Stimulated activated CD8-positive, alpha-beta memory T cell treated with anti-CD3 and anti-CD28 coated beads, Interleukin-12 subunit alpha, Interleukin-12 subunit beta, amount 100 ng/mL, for 24 hours (primary cell): ENCODE data around the gene AGT.
"Not testable (repeated sequence)": the region's sequence is repeated elsewhere in the genome, so short reads cannot be mapped to it uniquely, and the experiment has no call there.

Experiments
- DNase-seq: peaks from one replicate; pipeline ENCODE4 v3.0.0-alpha.2; 2020; ENCODE audit errors: extremely low read depth

Gene AGT

DNA sequence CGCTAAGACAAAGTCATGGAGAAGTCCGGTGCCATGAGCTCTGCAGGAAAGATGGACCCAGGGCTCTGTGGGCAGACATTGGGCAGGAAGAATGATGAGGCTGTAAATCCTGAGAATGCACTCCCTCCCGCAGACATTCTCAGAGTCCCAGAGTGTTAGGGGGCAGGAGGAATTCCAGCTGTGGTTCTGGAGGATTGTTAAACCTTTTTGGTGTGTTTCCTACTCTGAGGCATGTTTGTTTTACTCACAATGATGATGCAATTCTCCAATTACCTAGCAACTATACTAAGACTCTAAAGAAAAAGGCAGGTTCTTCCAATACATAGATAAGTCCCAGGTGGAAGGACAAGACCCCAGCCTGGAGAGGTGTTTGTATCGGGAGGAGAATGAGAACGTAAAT, 30.5 kb upstream of the AGT start:
- no peak for DNase-seq

DNA sequence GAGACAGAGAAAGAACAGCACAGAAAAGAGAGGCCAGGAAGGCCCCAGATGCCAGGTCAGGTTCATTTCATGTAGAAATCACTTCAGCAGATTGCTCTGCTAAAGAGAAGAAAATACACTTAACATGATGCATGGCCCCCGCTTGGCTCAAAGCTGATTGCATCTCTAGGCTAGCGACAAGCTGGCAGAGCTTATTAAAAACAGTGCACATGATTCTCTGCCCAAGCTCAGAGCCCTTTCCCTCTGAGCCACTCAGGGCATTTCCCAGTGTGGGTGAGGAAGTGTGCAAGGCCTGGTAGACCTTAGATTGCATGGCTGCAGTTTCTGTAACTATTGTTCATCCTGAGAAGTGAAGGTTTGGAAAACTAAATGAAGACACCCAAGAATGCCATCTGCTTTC, 30.0 kb upstream of the AGT start:
- DNase-seq, result no peak

DNA sequence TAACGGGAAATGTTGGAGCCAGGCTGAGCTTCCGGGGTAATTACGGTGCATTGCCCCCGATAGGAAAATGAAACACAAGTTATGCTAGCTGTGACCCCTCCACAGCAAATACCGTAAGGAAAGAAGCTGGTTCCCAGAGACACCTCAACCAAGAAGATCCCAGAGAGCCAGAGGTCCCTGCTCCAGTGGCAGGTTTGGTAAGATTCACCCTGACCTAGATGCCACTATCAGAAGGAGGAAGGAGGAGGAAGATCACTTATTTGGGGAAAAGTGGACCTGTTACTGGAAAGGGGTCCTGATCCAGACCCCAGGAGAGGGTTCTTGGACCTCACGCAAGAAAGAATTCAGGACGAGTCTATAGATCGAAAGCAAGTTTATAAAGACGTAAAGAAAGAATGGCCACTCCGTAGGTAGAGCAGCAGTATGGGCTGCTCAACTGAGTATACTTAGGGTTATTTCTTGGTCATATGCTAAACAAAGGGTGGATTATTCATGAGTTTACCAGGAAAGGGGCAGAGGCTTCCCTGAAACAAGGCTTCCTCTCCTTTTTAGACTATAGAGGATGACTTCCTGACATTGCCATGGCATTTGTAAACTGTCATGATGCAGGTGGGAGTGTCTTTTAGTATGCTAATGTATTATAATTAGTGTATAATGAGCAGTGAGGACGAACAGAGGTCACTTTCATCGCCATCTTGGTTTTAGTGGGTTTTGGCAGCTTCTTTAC, 25.8 kb upstream of the AGT start:
- DNase-seq, result no peak

DNA sequence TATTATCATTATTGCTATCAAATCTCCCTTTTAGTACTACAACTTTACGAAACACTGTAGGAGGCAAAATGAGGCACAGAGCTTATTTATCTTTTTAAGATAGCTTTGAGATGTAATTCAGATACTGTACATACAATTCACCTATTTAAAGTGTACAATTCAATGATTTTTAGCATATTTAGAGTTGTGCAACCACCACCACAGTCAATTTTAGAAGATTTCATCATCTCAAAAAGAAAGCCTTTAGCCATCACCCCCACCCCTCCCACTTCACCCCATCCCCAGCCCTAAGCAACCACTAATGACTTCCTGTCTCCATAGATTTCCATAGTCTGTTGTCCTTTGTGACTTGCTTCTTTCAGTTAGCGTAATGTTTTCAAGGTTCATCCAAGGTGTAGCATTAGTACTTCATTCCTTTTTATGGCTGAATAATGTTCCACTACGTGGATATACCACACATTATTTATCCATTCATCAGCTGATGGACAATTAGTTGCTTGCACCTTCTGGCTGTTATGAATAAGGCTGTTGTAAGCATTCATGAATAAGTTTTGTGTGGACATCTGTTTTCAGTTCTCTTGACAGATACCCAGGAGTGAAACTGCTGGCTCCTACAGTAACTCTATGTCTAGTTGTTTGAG, 23.8 kb upstream of the AGT start:
- no peak for DNase-seq

DNA sequence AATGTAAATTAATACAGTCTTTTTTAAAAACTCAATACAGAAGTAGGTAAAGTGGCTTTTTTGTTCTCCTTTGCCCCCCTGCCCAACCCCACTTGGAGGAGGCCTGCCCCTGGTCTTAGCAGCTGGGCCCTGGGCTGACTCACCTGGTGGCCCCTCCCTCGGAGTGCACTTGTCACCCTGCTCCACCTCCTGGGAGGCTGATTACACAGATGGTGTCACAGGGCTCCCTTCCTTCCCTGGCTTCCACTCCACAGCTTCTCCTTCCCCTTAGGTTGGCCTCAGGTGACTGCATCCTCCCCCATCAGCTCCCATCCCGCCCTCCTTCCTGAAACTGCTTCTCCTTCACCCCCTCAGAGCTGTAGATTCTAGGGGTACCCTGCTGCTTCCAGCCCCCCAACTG, 21.5 kb upstream of the AGT start:
- DNase-seq, result no peak

DNA sequence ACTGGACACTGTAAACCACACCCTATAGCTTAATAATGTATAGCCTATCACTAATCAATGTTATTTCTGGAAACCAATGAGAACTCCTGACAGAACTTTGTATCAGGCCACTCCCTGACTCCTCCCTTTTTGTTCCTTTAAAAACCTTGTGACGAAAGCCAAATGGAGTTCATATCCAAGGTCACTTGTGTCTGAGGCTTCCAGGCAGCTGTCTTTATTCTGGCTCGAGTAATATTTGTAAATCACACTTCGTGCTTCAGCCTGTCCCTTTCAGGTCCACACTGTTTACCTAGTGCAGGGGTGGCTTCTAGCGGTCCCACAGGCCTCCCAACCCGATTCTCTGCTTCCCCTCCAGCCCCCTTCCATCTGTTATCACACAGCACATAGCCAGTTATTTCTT, 17.1 kb upstream of the AGT start:
- DNase-seq, result no peak

DNA sequence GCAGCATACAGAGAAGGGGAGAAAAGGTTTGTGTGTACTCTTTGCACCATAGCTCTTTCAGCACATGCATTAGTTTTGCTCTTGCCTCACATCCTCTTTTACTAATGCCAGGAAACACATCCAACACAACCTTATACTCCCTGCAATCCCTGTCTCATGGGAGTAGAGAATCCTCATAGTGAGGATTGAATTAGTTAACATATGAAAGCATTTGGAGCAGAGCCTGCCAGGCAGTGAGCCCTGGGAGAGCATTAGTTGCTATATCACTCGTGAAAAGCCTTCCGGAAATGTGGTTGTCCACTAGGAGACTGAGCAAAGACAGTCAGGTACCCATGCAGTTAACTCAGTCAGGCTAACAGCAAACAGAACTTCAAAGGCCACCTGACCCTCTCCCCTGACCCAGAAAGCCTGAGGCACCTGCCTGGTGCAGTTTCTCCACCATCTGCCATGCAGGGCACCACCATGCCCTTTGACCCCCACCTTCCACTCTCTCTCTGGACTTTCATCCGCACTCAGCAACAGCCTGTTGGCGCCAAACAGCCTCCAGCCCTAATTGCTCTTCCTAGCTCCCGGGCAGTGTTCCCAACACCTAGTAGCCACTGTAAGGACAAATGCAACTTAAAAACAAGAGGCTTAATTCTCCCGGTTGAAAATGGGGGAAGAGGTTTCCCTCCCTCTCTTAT, 14.9 kb upstream of the AGT start:
- DNase-seq, result no peak

DNA sequence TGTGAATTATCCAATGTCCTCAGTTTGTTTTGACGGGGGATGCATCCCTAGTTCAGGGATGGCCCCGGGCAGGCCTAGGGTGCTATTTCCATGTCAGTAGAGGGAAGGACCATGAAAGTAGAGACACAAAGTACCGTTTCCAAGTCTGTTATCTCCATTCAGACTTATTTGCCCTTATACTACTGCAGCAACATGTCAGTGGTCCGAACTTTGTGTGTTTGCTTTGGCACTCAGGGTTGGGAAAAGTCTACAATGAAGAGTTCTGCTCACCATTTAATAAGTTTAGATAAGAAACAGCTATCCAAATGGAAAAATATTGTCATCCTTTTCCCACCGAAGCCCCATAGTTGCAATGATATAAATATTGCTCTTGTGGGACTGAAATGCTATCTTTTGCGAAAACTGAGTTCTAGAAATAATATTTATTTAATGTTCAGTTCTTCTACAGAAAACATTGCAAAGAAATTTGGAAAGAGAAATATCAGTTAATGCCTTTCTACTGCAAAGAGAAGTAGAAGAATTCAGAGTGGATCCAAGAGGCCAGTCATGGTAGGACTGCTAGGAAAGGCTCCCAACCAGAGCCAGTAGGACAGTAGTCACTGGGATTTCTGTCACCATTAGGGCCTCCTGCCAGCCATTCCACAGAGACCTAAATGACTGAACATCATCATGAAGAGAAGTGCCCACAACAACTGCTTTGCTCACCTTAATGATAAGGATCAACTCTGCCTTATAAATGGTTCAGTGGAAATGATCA, 11.5 kb upstream of the AGT start:
- DNase-seq, result no peak

DNA sequence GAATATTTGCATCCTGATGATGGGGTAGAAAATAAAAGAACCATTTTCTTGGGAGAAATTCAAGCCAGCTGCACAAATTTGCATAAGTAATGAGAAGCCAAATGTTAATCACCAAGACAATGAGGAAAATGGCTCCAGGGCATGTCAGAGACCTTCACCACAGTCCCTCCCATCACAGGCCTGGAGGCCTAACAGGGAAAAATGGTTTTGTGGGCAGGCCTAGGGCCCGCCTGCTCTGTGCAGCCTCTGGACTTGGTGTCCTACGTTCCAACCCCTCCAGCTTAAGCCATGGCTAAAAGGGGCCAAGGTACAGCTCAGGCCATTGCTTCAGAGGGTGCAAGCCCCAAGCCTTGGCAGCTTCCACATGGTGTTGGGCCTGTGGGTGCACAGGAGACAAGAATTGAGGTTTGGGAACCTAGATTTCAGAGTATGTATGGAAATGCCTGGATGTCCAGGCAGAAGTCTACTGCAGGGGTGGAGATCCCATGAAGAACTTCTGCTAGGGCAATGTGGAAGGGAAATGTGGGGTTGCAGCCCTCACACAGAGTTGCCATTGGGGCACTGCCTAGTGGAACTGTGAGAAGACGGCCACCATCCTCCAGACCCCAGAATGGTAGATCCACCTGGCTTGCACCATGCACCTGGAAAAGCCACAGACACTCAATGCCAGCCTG, 8.1 kb upstream of the AGT start:
- not testable (repeated sequence) for DNase-seq

DNA sequence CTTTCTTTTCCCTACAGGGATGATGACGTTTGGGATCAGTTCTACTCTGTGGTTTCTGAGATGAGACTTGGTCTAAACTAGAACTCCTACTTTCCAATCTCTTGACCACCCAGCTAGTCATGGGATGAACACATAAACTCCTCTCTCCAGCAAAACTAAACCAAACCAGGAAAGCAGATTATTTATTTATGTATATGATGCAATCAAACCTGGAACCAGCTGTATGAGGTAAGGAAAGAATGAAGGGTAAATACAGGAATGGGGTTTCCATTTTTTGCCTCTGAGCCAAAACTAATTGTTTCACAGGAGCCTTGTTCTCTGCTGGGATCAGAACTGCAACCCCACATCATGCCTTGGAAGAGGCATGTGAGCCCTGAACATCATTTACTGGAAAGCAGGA, 3.3 kb upstream of the AGT start:
- no peak for DNase-seq

DNA sequence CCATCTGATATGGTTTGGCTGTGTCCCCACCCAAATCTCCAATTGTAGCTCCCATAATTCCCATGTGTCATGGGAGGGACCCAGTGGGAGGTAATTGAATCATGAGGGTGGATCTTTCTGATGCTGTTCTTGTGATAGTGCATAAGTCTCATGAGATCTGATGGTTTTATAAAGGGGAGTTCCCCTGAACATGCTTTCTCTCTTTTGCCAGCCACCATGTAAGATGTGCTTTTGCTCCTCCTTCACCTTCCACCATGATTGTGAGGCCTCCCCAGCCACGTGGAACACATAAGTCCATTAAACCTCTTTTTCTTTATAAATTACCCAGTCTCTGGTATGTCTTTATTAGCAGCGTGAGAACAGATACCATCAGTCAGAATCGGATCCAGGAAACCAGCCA, 2.5 kb upstream of the AGT start:
- not testable (repeated sequence) for DNase-seq

DNA sequence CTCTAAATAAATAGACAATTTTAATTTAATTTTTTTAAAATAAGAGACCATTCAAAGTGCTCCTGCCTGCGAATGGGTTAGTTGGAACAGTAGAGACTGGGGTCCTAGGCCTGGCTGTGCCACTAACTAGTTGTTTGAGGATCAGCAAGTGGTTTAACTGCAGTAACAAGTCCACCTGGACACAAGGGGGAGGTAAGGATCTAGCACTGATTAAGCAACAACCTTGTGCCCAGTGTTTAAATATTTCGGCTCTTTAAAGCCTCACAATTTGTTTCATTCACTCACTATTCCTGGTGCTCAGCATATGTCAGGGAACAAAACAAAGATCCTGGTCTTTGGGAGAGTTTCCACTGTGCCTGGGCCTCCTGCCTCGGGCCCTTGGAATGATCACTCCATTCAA, 1.6 kb upstream of the AGT start:
- DNase-seq, result no peak

DNA sequence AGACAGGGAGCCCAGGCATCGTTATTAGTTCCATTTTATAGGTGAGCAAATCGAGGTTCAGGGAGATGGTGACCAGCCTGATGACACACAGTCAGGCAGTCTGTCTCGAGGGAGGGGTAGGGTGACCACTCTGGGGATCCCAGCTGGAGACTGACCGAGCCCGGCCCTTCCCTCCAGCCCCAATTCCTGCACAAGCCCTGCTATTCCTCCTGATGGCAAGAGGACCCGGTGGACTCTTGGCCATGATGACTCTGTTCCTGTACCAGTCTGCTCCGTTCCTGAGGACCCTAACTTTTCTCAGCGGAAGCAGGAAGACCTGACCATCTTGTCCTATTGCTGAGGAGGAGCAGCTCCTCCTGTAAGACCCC, 391 bp downstream of the AGT start:
- no peak for DNase-seq

DNA sequence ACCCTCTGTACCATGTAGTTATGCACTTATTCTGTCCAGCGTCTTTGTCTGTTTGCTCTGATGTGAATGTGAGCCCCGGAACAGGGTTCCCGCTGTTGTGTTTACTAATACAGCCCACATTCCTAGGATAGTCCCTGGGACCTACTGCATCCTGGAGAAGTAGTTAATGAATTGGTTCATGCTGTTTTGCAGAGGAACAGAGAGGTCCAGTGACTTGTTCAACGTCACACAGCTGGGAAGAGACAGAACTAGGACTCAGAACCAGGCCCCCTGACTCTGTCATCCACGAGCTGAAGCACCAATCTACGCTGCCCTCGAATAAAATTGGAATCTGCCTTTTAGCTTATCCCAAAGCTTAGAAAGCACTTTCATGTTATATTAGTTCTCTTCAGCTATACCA, 784 bp downstream of the AGT start:
- no peak for DNase-seq

DNA sequence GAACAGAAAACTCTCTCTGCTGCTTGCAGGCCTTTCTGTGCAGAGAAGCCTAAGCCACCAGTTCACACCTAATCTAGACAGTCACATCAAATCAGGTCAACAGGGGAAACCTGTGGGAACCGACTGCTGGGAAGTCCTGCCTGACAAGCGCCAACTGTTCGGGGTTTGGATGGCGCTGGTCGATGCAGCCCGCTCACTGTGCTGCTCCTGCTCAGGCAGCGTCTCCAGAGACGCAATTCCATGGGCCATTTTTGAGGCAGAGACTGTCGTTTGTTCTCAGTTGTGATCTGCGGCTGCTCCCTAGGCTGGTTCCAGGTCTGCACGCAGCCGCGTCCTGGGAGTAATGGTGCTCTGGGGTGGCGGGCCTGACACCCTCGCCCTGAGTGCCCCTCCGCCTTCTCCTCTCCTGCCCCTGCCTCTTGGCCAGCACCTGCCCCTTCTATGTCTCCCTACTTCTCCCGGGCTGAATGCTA, 1.4 kb downstream of the AGT start:
- no peak for DNase-seq

DNA sequence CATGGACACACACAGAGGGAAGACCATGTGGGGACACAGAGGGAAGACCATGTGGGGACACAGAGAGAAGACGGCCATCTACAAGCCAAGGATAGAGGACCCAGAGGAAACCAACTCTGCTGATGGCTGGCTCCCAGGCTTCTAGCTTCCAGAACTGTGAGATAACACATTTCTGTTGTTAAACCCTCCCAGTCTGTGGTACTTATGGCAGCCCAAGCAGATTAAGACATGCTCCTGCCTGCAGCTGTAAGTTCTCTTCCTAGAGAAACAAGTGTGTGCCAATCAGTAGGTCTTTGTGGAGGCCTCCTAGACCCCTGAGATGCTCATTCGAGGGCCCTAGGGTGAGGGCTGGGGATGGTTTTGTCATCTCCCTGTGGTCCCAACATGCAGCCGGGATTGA, 2.7 kb downstream of the AGT start:
- DNase-seq, result no peak

DNA sequence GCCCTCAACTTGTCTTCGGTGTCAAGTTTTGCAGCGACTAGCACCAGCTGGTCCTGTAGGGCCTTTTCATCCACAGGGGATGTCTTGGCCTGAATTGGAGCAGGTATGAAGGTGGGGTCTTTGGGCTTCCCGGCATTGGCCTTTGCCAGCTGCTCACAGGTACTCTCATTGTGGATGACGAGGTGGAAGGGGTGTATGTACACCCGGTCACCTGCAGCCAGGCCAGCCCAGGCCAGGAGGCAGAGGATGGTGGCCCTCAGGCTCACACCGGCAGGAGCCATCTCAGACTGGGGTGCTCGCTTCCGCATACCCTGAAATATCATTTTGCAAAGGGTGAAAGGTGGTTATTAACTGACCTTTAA, 3.4 kb downstream of the AGT start:
- no peak for DNase-seq

DNA sequence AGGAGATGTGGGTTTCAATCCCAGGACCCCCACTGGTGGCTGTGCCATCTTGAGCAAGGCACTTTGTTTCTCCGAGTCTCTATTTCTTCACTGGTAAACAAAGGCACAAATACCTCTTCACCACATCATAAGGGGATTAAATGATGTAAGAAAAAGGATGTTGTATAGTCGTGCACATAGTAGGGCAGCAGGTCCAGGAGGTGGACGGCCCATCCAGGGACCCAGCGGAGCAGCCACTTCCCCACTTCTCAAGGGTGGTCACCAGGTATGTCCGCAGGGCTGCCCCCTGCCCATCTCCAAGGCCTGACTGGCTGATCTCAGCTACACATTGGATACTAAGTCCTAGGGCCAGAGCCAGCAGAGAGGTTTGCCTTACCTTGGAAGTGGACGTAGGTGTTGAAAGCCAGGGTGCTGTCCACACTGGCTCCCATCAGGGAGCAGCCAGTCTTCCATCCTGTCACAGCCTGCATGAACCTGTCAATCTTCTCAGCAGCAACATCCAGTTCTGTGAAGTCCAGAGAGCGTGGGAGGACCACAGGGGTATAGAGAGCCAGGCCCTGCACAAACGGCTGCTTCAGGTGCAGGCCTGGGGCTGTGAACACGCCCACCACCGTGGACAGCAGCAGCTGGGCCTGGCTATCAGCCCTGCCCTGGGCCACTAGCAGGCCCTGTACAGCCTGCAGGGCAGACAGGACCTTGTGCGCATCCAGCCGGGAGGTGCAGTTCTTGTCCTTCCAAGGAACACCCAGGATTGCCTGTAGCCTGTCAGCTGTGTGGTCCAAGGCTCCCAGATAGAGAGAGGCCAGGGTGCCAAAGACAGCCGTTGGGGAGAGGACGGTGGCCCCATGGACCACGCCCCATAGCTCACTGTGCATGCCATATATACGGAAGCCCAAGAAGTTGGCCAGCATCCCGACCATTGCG, 4.0 kb downstream of the AGT start:
- no peak for DNase-seq

DNA sequence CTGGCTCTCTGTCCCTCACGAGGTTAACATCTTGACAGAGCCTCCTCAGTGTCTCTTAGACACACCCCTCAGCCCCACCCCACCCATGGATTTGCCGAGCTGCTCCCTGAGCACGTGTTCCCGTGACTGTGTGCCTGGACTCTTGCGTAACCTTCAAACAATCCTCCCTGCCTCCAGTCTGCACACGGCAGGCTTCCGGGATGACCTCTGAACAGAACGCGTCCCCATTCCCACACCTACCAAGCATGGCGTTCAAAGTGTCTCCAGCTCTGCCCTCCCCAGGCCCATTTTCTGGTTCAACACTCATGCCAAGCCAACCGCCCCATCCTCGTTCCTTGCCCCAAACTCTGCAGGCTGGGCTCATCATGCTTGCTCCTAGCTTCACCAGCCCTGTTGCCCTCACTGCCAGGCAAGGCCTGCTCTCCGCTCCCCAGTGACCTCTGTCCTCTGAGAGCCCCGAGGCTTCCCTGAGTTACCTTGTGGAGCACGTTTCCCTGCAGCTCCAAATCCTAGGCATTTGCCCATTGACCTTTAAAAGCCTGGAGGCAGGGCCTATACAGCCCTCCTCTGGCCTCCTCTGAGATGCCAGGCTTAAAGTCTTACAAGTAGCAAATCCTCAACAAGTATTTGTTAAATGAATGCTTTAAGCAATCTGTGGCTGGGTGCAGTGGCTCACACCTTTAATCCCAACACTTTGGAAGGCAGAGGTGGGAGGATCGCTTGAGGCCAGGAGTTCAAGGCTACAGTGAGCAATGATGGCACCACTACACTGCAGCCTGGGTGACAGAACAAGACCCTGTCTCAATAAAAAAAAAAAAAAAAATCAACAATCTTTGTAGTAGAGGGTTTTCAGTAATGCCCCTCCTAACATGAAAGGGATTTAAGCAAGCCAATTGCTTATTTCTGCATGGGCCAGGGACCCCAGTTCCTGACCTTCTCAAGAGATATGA, 5.0 kb downstream of the AGT start:
- no peak for DNase-seq
